ENCODE measurements around the gene ANKRD44.
"Not testable (repeated sequence)": the region's sequence is repeated elsewhere in the genome, so short reads cannot be mapped to it uniquely, and the experiment has no call there.

Gene ANKRD44

DNA sequence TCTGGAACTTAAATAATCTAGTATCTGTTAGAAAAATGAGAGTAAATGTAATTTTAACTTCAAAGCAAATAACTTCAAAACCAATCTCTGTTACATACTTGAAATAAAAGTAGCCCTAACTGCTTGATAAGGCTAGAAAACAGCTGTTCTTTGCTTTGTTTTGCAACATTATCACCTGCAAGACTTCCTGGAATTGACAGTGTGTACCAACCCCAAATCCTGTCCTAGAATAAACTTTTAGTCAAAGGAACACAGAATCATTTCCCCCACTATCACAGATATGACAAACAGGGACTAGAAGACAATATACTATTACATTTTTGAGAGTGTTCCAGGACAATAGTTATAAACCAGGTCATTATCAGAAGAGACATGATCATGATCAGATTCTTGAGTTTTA, 278.8 kb downstream of the ANKRD44 start:
- peaks cover 7 to 9% of the 10 kb centered on the region in 2 donors for H3K9me3 Mint-ChIP-seq
- no peak for DNase-seq
- no peak for ATAC-seq
- H3K4me1 Mint-ChIP-seq: peaks cover 30% of the 10 kb centered on the region
- H3K27me3 Mint-ChIP-seq: no peaks in the 10 kb centered on the region
- H3K27ac Mint-ChIP-seq: no peak overlapping the region
- no peak overlapping the region for H3K4me3 Mint-ChIP-seq

DNA sequence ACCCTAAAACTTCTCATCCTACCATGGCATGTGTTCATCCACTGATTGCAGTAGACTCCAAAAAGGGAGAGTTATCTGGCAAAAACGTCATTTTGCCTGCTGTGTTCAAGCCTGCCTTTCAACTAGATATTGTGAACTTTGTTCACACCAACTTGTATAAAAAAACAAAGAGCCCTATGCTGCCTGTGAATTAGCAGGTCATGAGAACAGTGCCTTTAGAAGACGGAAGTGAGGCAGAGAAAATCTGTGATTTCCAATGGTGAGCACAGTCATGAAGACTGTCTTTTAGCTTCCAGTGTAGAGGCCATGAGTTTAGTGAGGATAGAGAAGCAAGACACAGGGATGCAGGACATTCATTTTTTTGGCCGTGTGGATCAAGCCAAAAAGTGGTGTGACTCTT, 280.5 kb downstream of the ANKRD44 start:
- H3K4me1 Mint-ChIP-seq: peaks cover 15% of the 10 kb centered on the region
- H3K27me3 Mint-ChIP-seq: no peaks in the 10 kb centered on the region
- peaks cover 7 to 9% of the 10 kb centered on the region in 2 donors for H3K9me3 Mint-ChIP-seq
- ATAC-seq (no peak), DNase-seq (no peak)
- no peak overlapping the region for H3K4me3 Mint-ChIP-seq
- no peak overlapping the region for H3K27ac Mint-ChIP-seq

DNA sequence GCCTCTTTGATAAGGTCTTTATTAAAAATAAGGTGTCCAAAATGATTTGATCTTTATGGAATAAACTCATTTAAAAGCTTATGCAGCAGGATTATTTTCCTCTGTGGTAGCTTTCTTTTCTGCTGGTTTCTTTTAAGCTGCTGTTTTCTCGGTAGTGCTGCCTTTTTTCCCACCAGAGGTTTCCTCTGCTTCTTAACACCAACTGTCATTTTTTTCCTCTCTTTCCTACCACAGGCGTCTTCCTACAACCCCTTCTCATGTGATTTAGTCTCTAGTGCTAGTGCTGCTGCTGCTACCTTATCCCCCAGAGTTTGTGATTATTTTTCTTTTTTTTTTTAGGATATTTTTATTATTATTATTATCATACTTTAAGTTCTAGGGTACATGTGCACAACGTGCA, 281.9 kb downstream of the ANKRD44 start:
- peak overlapping the region in 1 of 2 donors; percentile 2 for H3K27ac Mint-ChIP-seq
- no peak overlapping the region for H3K4me3 Mint-ChIP-seq
- H3K4me1 Mint-ChIP-seq: peaks cover 14% of the 10 kb centered on the region
- DNase-seq (no peak), ATAC-seq (no peak)
- H3K27me3 Mint-ChIP-seq: no peaks in the 10 kb centered on the region
- peaks cover 7 to 9% of the 10 kb centered on the region in 2 donors for H3K9me3 Mint-ChIP-seq

DNA sequence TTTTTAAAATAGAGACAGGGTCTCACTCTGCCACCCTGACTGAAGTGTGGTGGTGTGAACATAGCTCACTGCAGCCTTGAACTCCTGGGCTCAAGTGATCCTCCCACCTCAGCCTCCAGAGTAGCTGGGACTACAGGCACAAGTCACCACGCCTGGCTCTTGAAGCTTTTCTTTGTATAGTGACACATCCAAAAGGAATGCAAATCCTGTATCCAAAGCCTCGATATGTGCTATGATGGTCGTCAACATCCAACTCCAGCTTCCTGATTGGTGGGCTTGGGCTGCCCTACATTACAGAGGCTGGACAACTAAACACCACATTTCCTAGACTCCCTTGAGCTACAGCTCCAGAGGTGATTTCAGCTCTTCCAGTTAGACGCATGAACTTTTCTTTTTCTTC, 282.4 kb downstream of the ANKRD44 start:
- Mint-ChIP-seq H3K4me1 (peaks cover 12% of the 10 kb centered on the region), H3K4me3 (no peak overlapping the region), H3K27ac (peak overlapping the region in 1 of 2 donors; percentile 2), H3K9me3 (peaks cover 7 to 9% of the 10 kb centered on the region in 2 donors), H3K27me3 (no peaks in the 10 kb centered on the region)
- no peak for ATAC-seq
- DNase-seq: no peak

DNA sequence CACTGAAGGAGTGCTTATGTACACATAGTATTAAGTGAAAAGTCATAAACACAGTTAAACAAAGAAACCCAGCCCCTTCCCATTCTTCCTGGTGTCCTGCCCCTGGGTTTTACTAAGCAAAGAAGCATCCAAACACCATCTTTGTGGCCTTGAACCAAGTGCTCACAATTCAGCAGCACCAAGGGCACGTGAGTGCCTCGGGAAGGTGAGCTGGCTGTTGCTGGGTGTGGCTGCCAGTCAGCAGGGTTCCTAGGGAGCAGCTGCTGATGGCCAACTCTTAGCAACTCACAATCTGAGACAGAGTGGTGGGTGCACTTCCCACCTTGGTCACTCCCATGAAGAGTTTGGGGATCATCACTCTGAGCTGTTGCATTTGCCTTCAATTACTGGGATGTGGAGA, 286.4 kb downstream of the ANKRD44 start:
- no peaks in the 10 kb centered on the region for H3K27me3 Mint-ChIP-seq
- H3K4me3 Mint-ChIP-seq: no peak overlapping the region
- ATAC-seq (no peak), DNase-seq (no peak)
- no peaks in the 10 kb centered on the region for H3K4me1 Mint-ChIP-seq
- H3K9me3 Mint-ChIP-seq: peaks cover 0 to 8% of the 10 kb centered on the region in 2 donors
- no peak overlapping the region for H3K27ac Mint-ChIP-seq

DNA sequence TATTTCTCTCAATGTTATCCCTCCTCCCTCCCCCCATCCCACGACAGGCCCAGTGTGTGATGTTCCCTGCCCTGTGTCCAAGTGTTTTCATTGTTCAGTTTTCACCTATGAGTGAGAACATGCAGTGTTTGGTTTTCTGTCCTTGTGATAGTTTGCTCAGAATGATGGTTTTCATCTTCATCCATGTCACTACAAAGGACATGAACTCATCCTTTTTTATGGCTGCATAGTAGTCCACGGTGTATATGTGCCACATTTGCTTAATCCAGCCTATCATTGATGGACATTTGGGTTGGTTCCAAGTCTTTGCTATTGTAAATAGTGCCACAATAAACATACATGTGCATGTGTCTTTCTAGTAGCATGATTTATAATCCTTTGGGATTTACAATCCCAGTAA, 289.7 kb downstream of the ANKRD44 start:
- not testable (repeated sequence) for DNase-seq, H3K4me1 Mint-ChIP-seq, ATAC-seq, H3K9me3 Mint-ChIP-seq, H3K27ac Mint-ChIP-seq, H3K27me3 Mint-ChIP-seq, H3K4me3 Mint-ChIP-seq

DNA sequence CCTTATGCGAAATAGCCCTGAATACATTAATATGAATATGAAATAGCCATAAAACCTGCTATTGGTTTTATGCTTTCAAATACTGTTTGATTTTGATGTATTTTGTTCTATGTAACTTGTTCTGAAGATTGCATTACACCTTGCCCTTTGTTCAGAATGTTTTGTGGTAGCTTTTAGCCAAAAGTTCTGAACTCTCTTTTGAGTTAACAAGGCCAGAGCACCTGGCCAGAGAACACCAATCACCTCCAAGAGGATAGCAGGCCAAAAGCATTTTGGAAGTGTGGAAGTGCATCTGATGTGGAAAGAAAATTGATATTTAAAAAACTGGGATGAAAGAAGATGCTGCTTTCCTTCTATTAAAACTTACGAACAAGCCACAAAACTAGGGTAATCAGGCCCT, 297.5 kb downstream of the ANKRD44 start:
- Mint-ChIP-seq H3K9me3 (no peaks in the 10 kb centered on the region), H3K27ac (no peak overlapping the region), H3K4me3 (no peak overlapping the region), H3K4me1 (no peaks in the 10 kb centered on the region), H3K27me3 (no peaks in the 10 kb centered on the region)
- DNase-seq (no peak), ATAC-seq (no peak)

DNA sequence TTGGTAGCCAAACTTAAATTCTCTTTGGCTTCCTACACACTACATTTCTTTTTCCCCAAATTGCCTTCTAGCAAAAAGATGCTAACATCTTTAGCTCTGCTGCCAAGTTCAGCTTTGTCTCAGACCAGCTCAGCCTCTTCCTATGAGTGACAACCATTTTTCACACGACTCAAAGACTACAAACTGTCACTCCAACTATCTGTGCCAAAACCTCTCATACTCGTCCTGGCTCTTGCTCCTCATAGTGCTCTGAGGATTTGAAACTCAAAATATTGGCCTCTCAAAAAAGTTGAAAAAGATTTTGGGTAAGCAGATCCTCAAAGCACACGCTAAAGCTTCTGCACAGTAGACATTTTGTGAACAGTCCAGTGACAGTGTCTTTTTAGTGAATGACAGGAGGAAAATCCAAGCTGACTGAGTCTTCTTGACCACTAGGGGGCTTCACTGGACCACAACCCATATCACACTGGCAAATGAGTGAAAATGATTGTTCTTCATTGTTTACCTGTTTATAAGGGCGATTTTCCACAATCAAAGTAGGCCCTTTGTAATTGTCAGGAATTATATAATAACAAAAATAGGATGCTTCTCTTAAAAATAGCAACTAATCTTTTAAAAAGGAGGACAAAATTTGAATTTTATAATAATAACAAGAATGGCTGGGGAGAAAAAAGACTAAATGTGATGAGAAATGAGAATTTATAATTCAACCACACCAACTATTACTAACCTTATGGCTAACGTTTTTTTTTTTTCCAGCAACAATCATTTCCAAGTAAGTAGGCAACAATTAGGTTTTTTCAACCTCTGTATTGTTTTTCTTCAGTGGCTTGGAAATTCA, 298.6 kb downstream of the ANKRD44 start:
- Mint-ChIP-seq H3K27me3 (no peaks in the 10 kb centered on the region), H3K9me3 (no peaks in the 10 kb centered on the region), H3K4me1 (no peaks in the 10 kb centered on the region), H3K4me3 (no peak overlapping the region), H3K27ac (peak overlapping the region in 1 of 2 donors; percentile 72)
- ATAC-seq (peak; percentile 75), DNase-seq (peak in 1 of 2 donors; percentile 23)

DNA sequence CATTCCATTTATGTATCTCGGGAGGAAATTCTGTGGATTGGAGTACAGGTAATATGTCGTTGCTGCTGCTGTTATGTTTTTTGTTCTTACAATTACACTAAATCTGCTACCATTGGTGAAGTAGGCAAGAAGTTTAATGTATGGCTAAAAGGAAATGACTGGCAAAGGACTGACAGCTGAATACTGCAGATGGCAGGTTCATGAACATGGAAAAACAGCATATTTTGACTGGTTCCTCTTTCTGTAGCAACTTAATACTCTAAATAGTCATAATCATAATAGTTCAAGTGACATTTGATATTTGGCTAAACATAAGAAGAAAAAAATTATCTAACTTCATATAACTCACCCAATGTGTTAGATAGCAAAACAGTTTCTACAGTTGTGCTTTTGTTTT, 299.6 kb downstream of the ANKRD44 start:
- DNase-seq (no peak), ATAC-seq (no peak)
- no peak overlapping the region for H3K4me3 Mint-ChIP-seq
- H3K4me1 Mint-ChIP-seq: no peaks in the 10 kb centered on the region
- no peak overlapping the region for H3K27ac Mint-ChIP-seq
- no peaks in the 10 kb centered on the region for H3K27me3 Mint-ChIP-seq
- no peaks in the 10 kb centered on the region for H3K9me3 Mint-ChIP-seq

DNA sequence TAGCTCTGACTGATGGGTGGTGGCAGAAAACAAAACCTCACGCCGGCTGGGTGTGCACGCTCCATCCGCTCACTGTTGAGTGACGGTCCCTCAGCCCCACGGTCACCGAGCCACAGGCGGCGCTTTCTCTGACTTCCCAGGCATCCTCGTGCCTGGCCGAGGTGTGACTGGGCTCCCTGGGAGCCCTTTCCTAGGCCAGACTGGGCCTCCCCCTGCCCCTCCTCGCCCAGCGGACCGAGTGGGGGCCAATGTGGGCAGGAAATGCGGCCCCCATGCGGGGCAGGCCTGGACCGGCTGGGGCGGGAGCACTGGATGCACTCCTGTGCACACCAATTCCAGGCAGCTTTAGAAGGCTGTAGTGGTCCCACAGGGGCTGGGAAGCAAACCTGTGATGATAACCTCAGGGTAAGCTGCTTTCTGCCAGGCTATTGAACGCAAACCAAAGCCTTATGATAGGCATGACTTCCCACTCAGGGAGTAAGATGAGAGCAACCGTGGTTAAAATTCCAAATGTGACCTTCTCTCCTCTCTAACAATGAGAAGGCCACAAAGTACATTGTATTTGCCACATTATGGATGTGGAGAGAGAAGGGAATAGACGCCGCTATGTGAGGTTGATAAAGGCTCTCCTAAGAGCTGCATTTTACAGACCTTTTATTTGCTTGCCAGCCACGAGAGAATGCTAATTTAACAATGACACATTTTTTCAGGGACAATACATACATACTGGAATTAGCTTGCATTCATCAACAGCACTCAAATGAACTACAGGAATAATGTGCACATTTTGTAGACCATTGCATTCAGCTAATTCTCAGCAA, 300.2 kb downstream of the ANKRD44 start:
- no peaks in the 10 kb centered on the region for H3K9me3 Mint-ChIP-seq
- ATAC-seq: peak; percentile 43
- H3K4me3 Mint-ChIP-seq: no peak overlapping the region
- H3K4me1 Mint-ChIP-seq: no peaks in the 10 kb centered on the region
- no peaks in the 10 kb centered on the region for H3K27me3 Mint-ChIP-seq
- no peak for DNase-seq
- H3K27ac Mint-ChIP-seq: no peak overlapping the region

DNA sequence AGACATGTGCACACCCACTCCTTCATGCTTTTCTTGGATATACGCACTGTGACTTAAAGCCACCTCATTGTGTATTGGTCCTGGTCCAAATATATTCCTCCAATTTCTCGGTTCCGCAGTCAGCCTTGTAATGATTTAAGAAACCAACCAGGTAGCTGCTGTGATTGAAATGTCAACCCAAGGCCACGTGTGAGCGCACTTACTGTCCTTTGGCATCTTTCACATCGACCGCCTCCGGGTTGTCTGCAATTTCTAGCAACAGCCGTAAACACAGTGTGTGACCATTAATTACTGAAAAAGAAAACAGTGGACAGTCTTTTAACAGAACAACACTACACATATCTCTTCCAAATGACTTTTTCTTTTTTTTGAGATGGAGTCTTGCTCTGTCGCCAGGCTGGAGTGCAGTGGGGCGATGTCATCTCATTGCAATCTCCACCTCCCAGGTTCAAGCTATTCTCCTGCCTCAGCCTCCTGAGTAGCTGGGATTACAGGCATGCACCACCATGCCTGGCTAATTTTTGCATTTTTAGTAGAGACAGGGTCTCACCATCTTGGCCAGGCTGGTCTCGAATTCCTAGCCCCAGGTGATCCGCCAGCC, 301.7 kb downstream of the ANKRD44 start:
- not testable (repeated sequence) for H3K9me3 Mint-ChIP-seq, DNase-seq, H3K27me3 Mint-ChIP-seq, H3K4me1 Mint-ChIP-seq, ATAC-seq, H3K4me3 Mint-ChIP-seq
- peak overlapping the region in 1 of 2 donors; percentile 19 for H3K27ac Mint-ChIP-seq

DNA sequence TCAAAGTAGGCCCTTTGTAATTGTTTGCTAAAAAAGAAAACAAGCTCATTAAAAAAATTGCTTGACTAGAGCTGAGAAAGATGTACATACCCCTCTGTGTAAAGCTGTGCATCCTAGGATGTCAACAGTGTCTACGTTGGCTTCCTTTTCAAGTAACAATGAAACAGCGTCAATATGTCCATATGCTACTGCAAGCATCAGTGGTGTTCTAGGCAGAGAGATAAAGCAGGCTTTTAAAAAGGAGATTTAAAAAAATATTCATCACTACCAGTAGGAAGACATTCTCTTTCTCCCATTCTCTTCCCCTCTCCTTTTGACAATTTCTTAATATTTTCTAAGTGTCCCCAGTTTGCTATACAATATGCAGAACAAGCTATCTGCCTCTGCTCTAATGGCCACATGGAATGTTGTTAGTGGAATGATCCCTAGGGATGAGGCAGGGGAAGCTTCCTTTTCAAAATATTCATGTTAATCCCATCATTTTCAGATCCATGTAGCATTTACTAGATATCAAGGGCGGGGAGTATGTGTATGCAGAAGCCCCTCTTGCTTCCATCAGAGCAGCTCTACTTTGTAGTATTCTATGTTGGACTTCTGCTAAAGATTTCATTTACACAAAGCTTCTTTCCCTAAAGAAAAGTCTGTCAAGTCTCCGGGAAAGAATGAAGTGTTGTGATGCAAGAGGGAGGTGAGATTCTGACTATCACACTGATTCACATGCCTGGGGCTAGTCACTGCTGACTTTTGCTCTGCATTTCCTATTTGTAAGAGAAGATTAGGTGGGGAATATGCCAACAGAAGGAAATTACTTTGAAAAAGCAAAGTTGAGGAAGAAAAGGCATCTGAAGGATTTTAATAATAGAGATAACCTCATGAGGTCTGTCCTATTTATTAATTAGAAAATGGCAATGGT, 302.6 kb downstream of the ANKRD44 start:
- Mint-ChIP-seq H3K27ac (no peak overlapping the region), H3K27me3 (no peaks in the 10 kb centered on the region), H3K9me3 (no peaks in the 10 kb centered on the region), H3K4me3 (no peak overlapping the region), H3K4me1 (no peaks in the 10 kb centered on the region)
- no peak for DNase-seq
- ATAC-seq: no peak

DNA sequence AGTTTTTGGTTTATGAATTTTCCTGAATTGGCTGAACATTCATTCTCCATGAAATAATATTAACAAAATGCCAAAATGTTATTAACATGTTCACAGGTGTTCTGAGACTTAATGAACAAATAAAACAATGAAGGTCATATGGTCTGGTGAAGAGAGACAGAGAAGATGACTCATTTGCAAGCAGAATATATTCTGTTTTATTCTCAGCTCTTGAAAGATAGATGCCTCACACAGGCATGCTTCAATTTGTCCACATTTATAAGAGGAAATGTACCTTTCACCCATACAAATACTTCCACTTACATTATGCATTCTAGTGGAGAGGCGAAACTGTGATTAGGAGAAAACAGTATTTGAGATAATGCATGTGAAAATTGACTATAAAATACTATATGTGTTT, 308.7 kb downstream of the ANKRD44 start:
- ATAC-seq: no peak
- no peak for DNase-seq

DNA sequence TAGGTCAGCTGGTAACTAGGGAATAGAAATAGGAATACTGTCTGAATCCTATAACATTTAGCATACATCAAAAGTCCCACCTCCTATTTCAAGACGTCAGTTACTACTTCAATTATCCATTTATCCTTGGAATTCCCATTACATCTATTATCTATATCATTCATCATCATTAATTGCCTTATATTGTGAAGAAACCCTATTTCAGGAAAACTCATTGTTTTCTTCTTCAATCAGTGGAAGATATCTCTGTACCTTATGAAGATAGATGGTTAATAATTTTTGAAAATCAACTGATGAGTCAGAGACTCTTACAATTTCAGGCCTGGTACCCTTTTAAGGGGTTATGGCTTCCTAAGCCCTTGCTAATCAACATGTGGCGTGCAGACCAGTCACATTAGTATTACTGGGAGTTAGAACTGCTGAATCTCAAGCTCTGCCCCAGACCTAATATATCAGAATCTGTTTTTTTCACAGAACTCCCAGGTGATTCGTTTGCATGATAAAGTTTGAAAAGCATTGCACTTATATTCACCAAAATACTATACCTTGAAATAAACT, 314.7 kb downstream of the ANKRD44 start:
- no peak for DNase-seq
- H3K27ac Mint-ChIP-seq: no peak overlapping the region
- H3K9me3 Mint-ChIP-seq: no peaks in the 10 kb centered on the region
- no peak for ATAC-seq
- peaks cover 18% of the 10 kb centered on the region for H3K4me1 Mint-ChIP-seq
- no peak overlapping the region for H3K4me3 Mint-ChIP-seq
- no peaks in the 10 kb centered on the region for H3K27me3 Mint-ChIP-seq

More for the DNA sequence above, 308.7 kb downstream of the ANKRD44 start:
- no peak overlapping the region for H3K4me3 Mint-ChIP-seq
- H3K27me3 Mint-ChIP-seq: no peaks in the 10 kb centered on the region
- H3K9me3 Mint-ChIP-seq: no peaks in the 10 kb centered on the region
- no peak overlapping the region for H3K27ac Mint-ChIP-seq
- H3K4me1 Mint-ChIP-seq: no peaks in the 10 kb centered on the region

DNA sequence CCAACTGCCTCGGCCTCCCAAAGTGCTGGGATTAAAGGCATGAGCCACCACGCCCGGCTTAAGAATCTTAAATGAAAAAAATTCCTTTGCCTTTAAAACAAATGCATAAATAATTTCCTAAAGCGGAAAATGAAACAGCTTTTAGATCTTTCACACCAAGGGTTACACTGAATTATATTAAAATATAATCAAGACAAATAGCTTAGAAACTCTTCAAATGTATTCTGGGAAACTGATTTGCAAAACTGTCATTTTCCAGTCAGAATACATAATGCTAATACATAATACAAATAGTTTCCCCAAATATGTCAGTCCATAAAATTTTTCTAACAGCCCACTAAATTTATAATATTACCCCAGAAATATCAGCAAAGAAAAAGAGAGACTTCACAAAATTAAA, 315.8 kb downstream of the ANKRD44 start:
- Mint-ChIP-seq H3K27me3 (no peaks in the 10 kb centered on the region), H3K9me3 (no peaks in the 10 kb centered on the region), H3K4me1 (peaks cover 29% of the 10 kb centered on the region), H3K27ac (no peak overlapping the region), H3K4me3 (no peak overlapping the region)
- ATAC-seq (no peak), DNase-seq (no peak)
